H1 (cell line): ENCODE measurements around the gene KIF25. TPM values are rescaled to one million over a fixed set of nuclear protein-coding genes. Genes with fewer than 3 reads are reported as not detected.

Experiments used
- CTCF ChIA-PET: fragments of 300-600 bp; sonication (Branson Sonifier 250); formaldehyde crosslinking; loops from one replicate; lab custom pipeline; 2021; ENCODE audit not compliant: partially characterized antibody; lab: Charles Lee
- POLR2A ChIA-PET: fragments of 300-600 bp; sonication (Branson Sonifier 250); formaldehyde crosslinking; loops from one replicate; lab custom pipeline; 2021; ENCODE audit warnings: inconsistent platforms; ENCODE audit not compliant: partially characterized antibody; lab: Charles Lee
- DNase-seq, 2 experiments: peaks; one replicate each; pipeline versions ENCODE4 v3.0.0 to v3.0.0-alpha.2; 2010 to 2022; ENCODE audit warnings: low spot score in 2 of 2, low read depth in 1 of 2, mixed read lengths in 1 of 2
- FAIRE-seq: peaks from 2 replicates; lab custom pipeline; 2011; peaks lifted over from hg19 to GRCh38; lab: Jason Lieb, UNC
- H2AFZ ChIP-seq: 2 replicates; pipeline ENCODE4 v1.8.1; 2012; ENCODE audit warnings: low read length, inconsistent platforms
- H2AK5ac ChIP-seq: 2 replicates; pipeline ENCODE4 v1.6.1; 2013; ENCODE audit warnings: low read depth, low read length
- H2BK120ac ChIP-seq: replicated peaks from 2 replicates; pipeline ENCODE3; 2013; ENCODE audit warnings: low read depth, low read length, inconsistent platforms
- H2BK12ac ChIP-seq: 2 replicates; pipeline ENCODE4 v1.6.1; 2013; ENCODE audit warnings: low read depth, low read length
- H2BK15ac ChIP-seq: 2 replicates; pipeline ENCODE4 v1.6.1; 2013; ENCODE audit warnings: low read length
- H2BK20ac ChIP-seq: 2 replicates; pipeline ENCODE4 v1.6.1; 2013; ENCODE audit warnings: low read length
- H2BK5ac ChIP-seq: 2 replicates; pipeline ENCODE4 v1.6.1; 2013; ENCODE audit warnings: low read depth, low read length
- H3K14ac ChIP-seq: 2 replicates; pipeline ENCODE4 v1.6.1; 2013; ENCODE audit warnings: inconsistent platforms; ENCODE audit not compliant: insufficient read length
- H3K18ac ChIP-seq: 2 replicates; pipeline ENCODE4 v1.6.1; 2013; ENCODE audit warnings: low read length; ENCODE audit errors: extremely low read depth
- H3K23ac ChIP-seq: 2 replicates; pipeline ENCODE4 v1.6.1; 2013; ENCODE audit warnings: inconsistent platforms; ENCODE audit not compliant: insufficient read length
- H3K23me2 ChIP-seq: 2 replicates; pipeline ENCODE4 v1.6.1; 2013; ENCODE audit warnings: low read depth, low read length
- H3K27ac ChIP-seq: 2 replicates; pipeline ENCODE4 v1.6.1; 2011; ENCODE audit warnings: low read depth, low read length, inconsistent platforms
- H3K27me3 ChIP-seq, 4 experiments: replicated peaks in 1 of 4; 1 replicate in 1 of 4; 2 replicates in 3 of 4; pipeline versions ENCODE4 v1.6.1 to v1.8.1; 2011 to 2013; ENCODE audit warnings: low read length in 3 of 4, mild to moderate bottlenecking in 3 of 4, inconsistent platforms in 2 of 4, mixed read lengths in 2 of 4, moderate library complexity in 1 of 4; ENCODE audit not compliant: control insufficient read depth in 3 of 4, insufficient read depth in 3 of 4; ENCODE audit errors: extremely low read depth in 1 of 4
- H3K36me3 ChIP-seq, 4 experiments: 2 replicates each; pipeline versions ENCODE4 v1.6.1 to v1.8.1; 2011 to 2013; ENCODE audit warnings: mild to moderate bottlenecking in 4 of 4, low read length in 3 of 4, moderate library complexity in 2 of 4, control low read depth in 1 of 4, inconsistent platforms in 1 of 4; ENCODE audit not compliant: insufficient read depth in 4 of 4, control insufficient read depth in 2 of 4
- H3K4ac ChIP-seq: replicated peaks from 2 replicates; pipeline ENCODE3; 2013; ENCODE audit warnings: low read length, low read depth, mixed read lengths, inconsistent platforms; ENCODE audit not compliant: insufficient read length
- H3K4me1 ChIP-seq, 4 experiments: replicated peaks in 1 of 4; 1 replicate in 1 of 4; 2 replicates in 3 of 4; pipeline versions ENCODE4 v1.6.1 to v1.8.1; 2011 to 2013; ENCODE audit warnings: low read length in 3 of 4, inconsistent platforms in 2 of 4, mixed read lengths in 1 of 4; ENCODE audit not compliant: insufficient read depth in 4 of 4, control insufficient read depth in 3 of 4
- H3K4me2 ChIP-seq, 2 experiments: 2 replicates each; pipeline versions ENCODE4 v1.6.1 to v1.8.1; 2011 to 2013; ENCODE audit warnings: low read depth in 2 of 2, low read length in 2 of 2, control low read depth in 1 of 2, inconsistent platforms in 1 of 2, mild to moderate bottlenecking in 1 of 2; ENCODE audit not compliant: insufficient read depth in 1 of 2
- H3K4me3 ChIP-seq, 4 experiments: fragments of 200-600, 300-600 bp in 1 of 4; sonication (generic), shearing (Covaris generic), sonication (Bioruptor Twin) in 1 of 4; 2 replicates each; pipeline versions ENCODE4 v1.5.1 to v1.8.1; 2011 to 2016; ENCODE audit warnings: low read length in 4 of 4, low read depth in 3 of 4, control low read depth in 2 of 4, inconsistent platforms in 2 of 4, mild to moderate bottlenecking in 2 of 4, mixed read lengths in 1 of 4, moderate library complexity in 1 of 4; ENCODE audit not compliant: insufficient read depth in 2 of 4; ENCODE audit errors: extremely low read depth in 1 of 4
- H3K56ac ChIP-seq: replicated peaks from 2 replicates; pipeline ENCODE3; 2013; ENCODE audit warnings: low read depth, mild to moderate bottlenecking, mixed read lengths, low read length, inconsistent platforms; ENCODE audit not compliant: insufficient read length
- H3K79me1 ChIP-seq: 2 replicates; pipeline ENCODE4 v1.6.1; 2013; ENCODE audit warnings: low read depth, low read length, control low read depth
- H3K79me2 ChIP-seq, 2 experiments: 2 replicates each; pipeline versions ENCODE4 v1.6.1 to v1.8.1; 2012 to 2013; ENCODE audit warnings: low read length in 2 of 2, mild to moderate bottlenecking in 2 of 2, inconsistent platforms in 1 of 2; ENCODE audit not compliant: insufficient read depth in 2 of 2, control insufficient read depth in 1 of 2
- H3K9ac ChIP-seq, 4 experiments: replicated peaks in 1 of 4; 1 replicate in 1 of 4; 2 replicates in 3 of 4; pipeline versions ENCODE4 v1.6.1 to v1.8.1; 2011 to 2013; ENCODE audit warnings: low read depth in 3 of 4, low read length in 3 of 4, control low read depth in 2 of 4, mild to moderate bottlenecking in 2 of 4, moderate library complexity in 2 of 4, inconsistent platforms in 1 of 4; ENCODE audit errors: extremely low read depth in 1 of 4
- H3K9me3 ChIP-seq, 2 experiments: 2 replicates each; pipeline versions ENCODE4 v1.6.1 to v1.8.1; 2012 to 2013; ENCODE audit warnings: mild to moderate bottlenecking in 2 of 2, moderate library complexity in 2 of 2, control low read depth in 1 of 2, inconsistent platforms in 1 of 2, low read depth in 1 of 2, low read length in 1 of 2, mixed read lengths in 1 of 2; ENCODE audit not compliant: insufficient read depth in 2 of 2
- H4K20me1 ChIP-seq, 2 experiments: replicated peaks in 1 of 2; 2 replicates each; pipeline versions ENCODE3 to v1.8.1; 2011 to 2013; ENCODE audit warnings: inconsistent platforms in 2 of 2, low read length in 2 of 2, mild to moderate bottlenecking in 1 of 2; ENCODE audit not compliant: insufficient read depth in 2 of 2, control insufficient read depth in 1 of 2
- H4K5ac ChIP-seq: 2 replicates; pipeline ENCODE4 v1.6.1; 2013; ENCODE audit warnings: low read length, low read depth, mixed read lengths, inconsistent platforms; ENCODE audit not compliant: insufficient read length
- H4K8ac ChIP-seq: 2 replicates; pipeline ENCODE4 v1.8.0; 2013; ENCODE audit warnings: mild to moderate bottlenecking, moderate library complexity, low read length, inconsistent platforms; ENCODE audit not compliant: insufficient read depth; ENCODE audit errors: extremely low read depth
- H4K91ac ChIP-seq: replicated peaks from 2 replicates; pipeline ENCODE3; 2013; ENCODE audit warnings: low read length, mixed read lengths, inconsistent platforms; ENCODE audit not compliant: insufficient read length
- CHD1 ChIP-seq: IDR thresholded peaks from 2 replicates; pipeline ENCODE4 v1.6.1; 2012; ENCODE audit warnings: low read depth, low read length, improper control_type of control experiment
- CHD2 ChIP-seq: IDR thresholded peaks from 2 replicates; pipeline ENCODE4 v1.6.1; 2012; ENCODE audit warnings: low read length, improper control_type of control experiment
- CTCF ChIP-seq, 3 experiments: IDR thresholded peaks; 1 replicate in 2 of 3; 2 replicates in 1 of 3; pipeline versions ENCODE4 v1.5.1 to v1.6.1; 2011; ENCODE audit warnings: low read length in 3 of 3, mild to moderate bottlenecking in 3 of 3, inconsistent platforms in 2 of 3, low read depth in 1 of 3, moderate library complexity in 1 of 3; ENCODE audit not compliant: insufficient read depth in 1 of 3; ENCODE audit errors: control extremely low read depth in 1 of 3
- EZH2 ChIP-seq: fragments of 200-600 bp; sonication (generic); IDR thresholded peaks from 2 replicates; pipeline ENCODE4 v1.7.1; 2012; ENCODE audit warnings: low read depth, mild to moderate bottlenecking, moderate library complexity, low read length, inconsistent platforms; ENCODE audit not compliant: severe bottlenecking
- KDM1A ChIP-seq: fragments of 200-600, 300-600 bp; sonication (generic); IDR thresholded peaks from 2 replicates; pipeline ENCODE4 v1.7.1; 2016; ENCODE audit warnings: mild to moderate bottlenecking, low read length, borderline replicate concordance
- POU5F1 ChIP-seq: IDR thresholded peaks from 2 replicates; pipeline ENCODE4 v1.6.1; 2011; ENCODE audit warnings: low read depth, mild to moderate bottlenecking, low read length, moderate library complexity
- RNF2 ChIP-seq: fragments of 200-900, 300-1000 bp; sonication (generic); IDR thresholded peaks from 2 replicates; pipeline ENCODE4 v1.7.1; 2016; ENCODE audit warnings: borderline replicate concordance, low read depth, mild to moderate bottlenecking, antibody characterized with exemption, low read length; ENCODE audit not compliant: poor library complexity, severe bottlenecking; ENCODE audit errors: missing control alignments
- SP1 ChIP-seq: IDR thresholded peaks from 2 replicates; pipeline ENCODE4 v1.6.1; 2011; ENCODE audit warnings: low read depth, low read length
- SP4 ChIP-seq: IDR thresholded peaks from 2 replicates; pipeline ENCODE4 v1.6.1; 2012; ENCODE audit warnings: low read length, inconsistent platforms
- SRF ChIP-seq: IDR thresholded peaks from 2 replicates; pipeline ENCODE4 v1.6.1; 2011; ENCODE audit warnings: mild to moderate bottlenecking, low read depth, low read length, moderate library complexity
- TCF12 ChIP-seq: IDR thresholded peaks from 2 replicates; pipeline ENCODE4 v1.6.1; 2011; ENCODE audit warnings: low read depth, mild to moderate bottlenecking, low read length
- WGBS, 2 experiments: shearing (Covaris generic) in 1 of 2; methylation state at CpG; one replicate each; pipeline versions ENCODE4 v1.1.6 to v1.1.7; 2013 to 2015; ENCODE audit warnings: low lambda C conversion rate in 2 of 2, mixed read lengths in 2 of 2, inconsistent platforms in 1 of 2, low coverage in 1 of 2, missing lambda C conversion rate in 1 of 2; ENCODE audit not compliant: insufficient replicate concordance in 2 of 2, insufficient coverage in 1 of 2, insufficient read length in 1 of 2; ENCODE audit errors: extremely low coverage in 1 of 2, missing lambda C conversion rate in 1 of 2; 5-methylcytosine and 5-hydroxymethylcytosine counted together
- polyA plus RNA-seq, 7 experiments: library from polyadenylated mRNA; depleted of rRNA in 3 of 7; stranded (reverse) in 5 of 7; unstranded in 2 of 7; fragments of >200 nt in 5 of 7; fragments of 200-250 nt in 2 of 7; gene quantifications; 1 replicate in 5 of 7; 2 replicates in 1 of 7; 4 replicates in 1 of 7; pipeline versions ENCODE4 v1.2.1 to v1.2.3, GENCODE V29; 2011 to 2013; ENCODE audit warnings: missing spikeins in 2 of 7, mixed read lengths in 2 of 7
- total RNA-seq: library from RNA; stranded (reverse); fragmentation: NEBNext Ultra II Directional; extraction: Animal tissue kit (Norgen Biotek cat#: 25700); gene quantifications from 2 replicates; pipeline ENCODE4 v1.2.1, GENCODE V29; 2021

Gene KIF25
- total and polyA plus RNA-seq, 2 of the 8 experiments (the other 6 are each of a cell fraction or from before 2014, with no cell fraction given), result 1.5 to 2.0 TPM

DNA sequence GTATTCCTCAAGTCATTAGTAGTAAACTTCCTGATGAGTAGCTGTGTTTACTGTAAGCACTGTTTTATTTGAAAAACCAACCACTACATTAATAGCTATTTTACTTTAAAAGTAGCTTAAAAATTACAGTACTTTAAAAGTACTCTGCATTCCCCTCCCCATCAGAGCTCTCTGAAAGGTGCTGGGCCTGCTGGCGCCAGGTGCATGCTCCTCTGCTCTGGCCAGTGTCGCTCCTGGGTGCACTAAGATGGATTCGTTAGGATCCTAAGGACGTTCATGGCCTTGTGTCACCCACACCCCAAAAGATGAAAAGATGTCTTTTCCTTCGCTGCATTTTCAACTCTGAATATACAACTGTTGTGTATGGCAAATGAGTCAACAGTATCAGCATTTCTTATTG lies 43.9 kb upstream of the KIF25 start:
- Histone ChIP-seq H3K23me2 (no peaks in the 10 kb centered on the region), H2AFZ (no peak overlapping the region), H2BK20ac (no peak overlapping the region), H3K36me3 (peaks cover 24 to 62% (median 41%) of the 10 kb centered on the region in 4 experiments), H3K4ac (no peak overlapping the region), H3K27ac (no peak overlapping the region), H2BK12ac (no peak overlapping the region), H2BK15ac (no peak overlapping the region), H3K23ac (no peak overlapping the region), H3K56ac (no peak overlapping the region), H3K18ac (no peak overlapping the region), H4K91ac (no peak overlapping the region), H3K9me3 (no peaks in the 10 kb centered on the region), H4K8ac (no peak overlapping the region), H3K9ac (no peak overlapping the region), H3K79me1 (peaks cover 3% of the 10 kb centered on the region; the same call in 1 of the 2 replicates), H3K14ac (no peak overlapping the region), H3K27me3 (no peaks in the 10 kb centered on the region), H4K5ac (no peak overlapping the region), H2AK5ac (no peak overlapping the region), H3K79me2 (peaks cover 5 to 18% of the 10 kb centered on the region in 2 experiments; a peak in 3 of 4 replicates), H4K20me1 (peaks cover 2 to 9% of the 10 kb centered on the region in 2 experiments), H3K4me1 (no peaks in the 10 kb centered on the region), H2BK5ac (no peak overlapping the region), H2BK120ac (no peak overlapping the region), H3K4me3 (no peak overlapping the region), H3K4me2 (no peak overlapping the region)
- 89% methylated on average over 5 of the region's 5 CpGs; no CpG with 5 or more reads in 1 of the 2 experiments for WGBS, 2 experiments
- CTCF ChIA-PET, result interaction anchor here (1.0 to 1.1 kb wide), 2 partner anchors 9 to 15 kb away, joined by 3 to 8 read pairs; no protein-coding TSS in a partner anchor
- no peak for TF ChIP-seq TCF12
- TF ChIP-seq POU5F1, result no peak
- no peak for TF ChIP-seq EZH2
- no peak for TF ChIP-seq KDM1A
- no peak for TF ChIP-seq CTCF (IDR thresholded peaks at IDR 0.05; ENCODE audit: control extremely low read depth in 1 of 3, insufficient read depth in 1 of 3, low read depth in 1 of 3, low read length in 3 of 3)
- no peak for TF ChIP-seq CHD2
- no peak for TF ChIP-seq SP4
- TF ChIP-seq SP1, result no peak
- no peak for TF ChIP-seq SRF
- no peak for TF ChIP-seq RNF2
- TF ChIP-seq CHD1, result no peak
- POLR2A ChIA-PET, result no interaction called here
- no peak for DNase-seq
- no peak for FAIRE-seq
